ENCODE results near the gene PDE8B. TPM values are rescaled to one million over a fixed set of nuclear protein-coding genes. Genes with fewer than 3 reads are reported as not detected.

The PDE8B gene
- total and polyA plus RNA-seq, 9 donors: 0.73 to 26.7 (median 6.4) TPM

GRCh38 chr5:77208507-77209163 lies 1.8 kb upstream of the PDE8B start:
- no peaks in the 10 kb centered on the region for H3K27me3 ChIP-seq
- no peaks in the 10 kb centered on the region for H3K9me3 ChIP-seq
- peaks cover 2% of the 10 kb centered on the region for H3K4me1 ChIP-seq (ENCODE audit: insufficient read depth)
- H3K36me3 ChIP-seq: no peaks in the 10 kb centered on the region
- whole genome bisulfite sequencing, 3 donors: 44 to 89% (median 78%) methylated on average over 1 of the region's 1 CpG
- TF ChIP-seq EP300 (IDR thresholded peaks at IDR 0.05) (no peak), CTCF (IDR thresholded peaks at IDR 0.05) (no peak), POLR2A (IDR thresholded peaks at IDR 0.05) (no peak)
- DNase-seq: peak in 1 of 5 donors; percentile 38
- intact Hi-C loops (cut with DNase I): no loop called here
- no peak overlapping the region for H3K4me3 ChIP-seq
- no peak overlapping the region for H3K27ac ChIP-seq

- intact Hi-C loops (cut with DNase I): no loop called here
- Histone ChIP-seq H3K4me1 (ENCODE audit: insufficient read depth) (peaks cover 2% of the 10 kb centered on the region), H3K27ac (peak overlapping the region in 1 of 2 donors; percentile 21), H3K4me3 (peak overlapping the region; percentile 54), H3K27me3 (no peaks in the 10 kb centered on the region), H3K9me3 (no peaks in the 10 kb centered on the region), H3K36me3 (no peaks in the 10 kb centered on the region)
- TF ChIP-seq EP300 (IDR thresholded peaks at IDR 0.05) (no peak), CTCF (IDR thresholded peaks at IDR 0.05) (no peak), POLR2A (IDR thresholded peaks at IDR 0.05) (no peak)
- 64 to 72% (median 71%) methylated on average over 14 of the region's 14 CpGs for WGBS, 3 donors
- no peak for DNase-seq
Measured at GRCh38 chr5:77209495-77210090, 887 bp upstream of the PDE8B start.

- 1 to 8% (median 2%) methylated on average over 21 to 61 of the region's 61 CpGs for WGBS, 3 donors
- H3K9me3 ChIP-seq: no peaks in the 10 kb centered on the region
- no peaks in the 10 kb centered on the region for H3K36me3 ChIP-seq
- TF ChIP-seq EP300 (IDR thresholded peaks at IDR 0.05) (no peak), POLR2A (IDR thresholded peaks at IDR 0.05) (no peak), CTCF (IDR thresholded peaks at IDR 0.05) (no peak)
- peaks cover 2% of the 10 kb centered on the region for H3K4me1 ChIP-seq (ENCODE audit: insufficient read depth)
- intact Hi-C loops (cut with DNase I): no loop called here
- H3K4me3 ChIP-seq: peak overlapping the region; percentile 54
- no peak overlapping the region for H3K27ac ChIP-seq
- DNase-seq: peak in 2 of 5 donors; percentile 10 to 32
- no peaks in the 10 kb centered on the region for H3K27me3 ChIP-seq
Measured at GRCh38 chr5:77210964-77211690, 647 bp downstream of the PDE8B start.

- TF ChIP-seq EP300 (IDR thresholded peaks at IDR 0.05): no peak
- TF ChIP-seq CTCF (IDR thresholded peaks at IDR 0.05): no peak
- TF ChIP-seq POLR2A (IDR thresholded peaks at IDR 0.05): no peak
- H3K4me3 ChIP-seq: peak overlapping the region; percentile 54
- H3K27me3 ChIP-seq: no peaks in the 10 kb centered on the region
- H3K9me3 ChIP-seq: no peaks in the 10 kb centered on the region
- no peak for DNase-seq
- no peak overlapping the region for H3K27ac ChIP-seq
- intact Hi-C loops (cut with DNase I): no loop called here
- H3K4me1 ChIP-seq (ENCODE audit: insufficient read depth): peaks cover 2% of the 10 kb centered on the region
- 31 to 55% (median 45%) methylated on average over 10 of the region's 10 CpGs for WGBS, 3 donors
- H3K36me3 ChIP-seq: no peaks in the 10 kb centered on the region
Measured at GRCh38 chr5:77211691-77212047, 1.2 kb downstream of the PDE8B start.

Measured in ovary (tissue), 9 donors.